Ishikawa (cell line): Measurements from ENCODE around the gene GJD4.

Experiments used
- TAF1 ChIP-seq: IDR thresholded peaks from 2 replicates; pipeline ENCODE4 v1.6.1; 2012; ENCODE audit warnings: low read depth, mild to moderate bottlenecking
- TEAD4 ChIP-seq: IDR thresholded peaks from 2 replicates; pipeline ENCODE4 v1.6.1; 2012

- no peak for TF ChIP-seq TAF1
- TF ChIP-seq TEAD4, result no peak
These were observed 26.0 kb upstream of the GJD4 start for GRCh38 chr10:35579116-35579515.
